Fibroblast of lung (primary cell): ENCODE measurements around the gene CASKIN1. TPM values are rescaled to one million over a fixed set of nuclear protein-coding genes. Genes with fewer than 3 reads are reported as not detected.
"Not testable (repeated sequence)": the region's sequence is repeated elsewhere in the genome, so short reads cannot be mapped to it uniquely, and the experiment has no call there.

ENCODE experiments used
- DNase-seq, 2 donors: peaks; one replicate each; pipeline versions ENCODE4 v3.0.0 to v3.0.0-alpha.2; 2010; ENCODE audit warnings: low read depth in 2 of 2
- H2AFZ ChIP-seq: 2 replicates; pipeline ENCODE4 v1.5.1; 2012; ENCODE audit warnings: low read length, control low read depth, inconsistent platforms
- H3K27ac ChIP-seq: 2 replicates; pipeline ENCODE4 v1.5.1; 2011; ENCODE audit warnings: low read length, control low read depth; ENCODE audit not compliant: insufficient read depth
- H3K27me3 ChIP-seq: 2 replicates; pipeline ENCODE4 v1.5.1; 2011; ENCODE audit warnings: mild to moderate bottlenecking, low read length; ENCODE audit not compliant: control insufficient read depth, insufficient read depth
- H3K36me3 ChIP-seq: 2 replicates; pipeline ENCODE4 v1.5.1; 2011; ENCODE audit warnings: low read length; ENCODE audit not compliant: control insufficient read depth, insufficient read depth
- H3K4me1 ChIP-seq: 2 replicates; pipeline ENCODE4 v1.5.1; 2011; ENCODE audit warnings: low read length; ENCODE audit not compliant: control insufficient read depth, insufficient read depth; ENCODE audit errors: extremely low read depth
- H3K4me2 ChIP-seq: 2 replicates; pipeline ENCODE4 v1.5.1; 2011; ENCODE audit warnings: low read length, control low read depth; ENCODE audit not compliant: insufficient read depth; ENCODE audit errors: extremely low read depth
- H3K4me3 ChIP-seq, 4 experiments: fragments of 200-600 bp in 1 of 4; sonication (generic) in 1 of 4; replicated peaks in 1 of 4; 2 replicates each; pipeline ENCODE4 v1.5.1; 2011 to 2016; ENCODE audit warnings: low read length in 4 of 4, low read depth in 3 of 4, mild to moderate bottlenecking in 3 of 4, control low read depth in 2 of 4, inconsistent platforms in 1 of 4, mixed read lengths in 1 of 4; ENCODE audit not compliant: insufficient read depth in 1 of 4; ENCODE audit errors: control extremely low read depth in 1 of 4
- H3K79me2 ChIP-seq: 2 replicates; pipeline ENCODE4 v1.5.1; 2012; ENCODE audit warnings: mild to moderate bottlenecking, low read length, inconsistent platforms; ENCODE audit not compliant: control insufficient read depth, insufficient read depth
- H3K9ac ChIP-seq: 2 replicates; pipeline ENCODE4 v1.5.1; 2011; ENCODE audit warnings: mild to moderate bottlenecking, low read length, control low read depth; ENCODE audit not compliant: insufficient read depth
- H3K9me3 ChIP-seq: 2 replicates; pipeline ENCODE4 v1.5.1; 2012; ENCODE audit warnings: low read depth, low read length; ENCODE audit not compliant: control insufficient read depth, insufficient read depth
- H4K20me1 ChIP-seq: 2 replicates; pipeline ENCODE4 v1.5.1; 2011; ENCODE audit warnings: low read length; ENCODE audit not compliant: control insufficient read depth, insufficient read depth; ENCODE audit errors: extremely low read depth
- polyA plus RNA-seq, 2 donors: library from polyadenylated mRNA; depleted of rRNA in 1 of 2; stranded (reverse) in 1 of 2; unstranded in 1 of 2; fragments of >200 nt; gene quantifications; 2 replicates each; pipeline ENCODE4 v1.2.1, GENCODE V29; 2011 to 2012; ENCODE audit warnings: missing spikeins in 1 of 2
- total RNA-seq: library from RNA; depleted of rRNA; stranded (reverse); fragments of >200 nt; gene quantifications from 2 replicates; pipeline ENCODE4 v1.2.1, GENCODE V29; 2014

CASKIN1 gene
- total and polyA plus RNA-seq, 2 donors (not counting 1 experiment from before 2014, with no cell fraction given) = 0.01 to 0.17 TPM

DNA sequence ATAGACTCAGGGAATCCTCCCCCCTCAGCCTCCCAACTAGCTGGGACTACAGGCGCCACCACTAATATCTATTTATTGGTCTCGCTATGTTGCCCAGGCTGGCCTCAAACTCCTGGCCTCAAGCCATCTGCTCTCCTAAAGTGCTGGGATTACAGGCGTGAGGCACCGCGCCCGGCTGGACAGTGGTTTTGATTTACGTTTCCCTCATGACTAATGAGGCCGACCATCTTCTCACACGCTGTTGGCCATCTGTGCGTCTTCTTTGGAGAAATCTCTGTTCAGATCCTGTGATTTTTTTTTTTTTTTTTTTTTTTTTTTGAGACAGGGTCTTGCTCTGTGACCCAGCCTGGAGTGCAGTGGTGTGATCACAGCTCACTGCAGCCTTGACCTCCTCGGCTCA, 67.2 kb downstream of the CASKIN1 start:
- H3K9ac ChIP-seq, H3K27me3 ChIP-seq, H3K36me3 ChIP-seq, H3K4me2 ChIP-seq, H3K4me3 ChIP-seq, H4K20me1 ChIP-seq, H3K9me3 ChIP-seq, H2AFZ ChIP-seq, H3K27ac ChIP-seq: not testable (repeated sequence)
- H3K4me1 ChIP-seq = peaks cover 22% of the 10 kb centered on the region
- DNase-seq = peak; percentile 49 to 67
- peaks cover 49% of the 10 kb centered on the region for H3K79me2 ChIP-seq

GRCh38 chr16:2127630-2128280, 68.7 kb downstream of the CASKIN1 start:
- peak overlapping the region; percentile 61 for H3K27ac ChIP-seq
- peaks cover 23% of the 10 kb centered on the region for H3K4me1 ChIP-seq
- not testable (repeated sequence) for H3K9me3 ChIP-seq, H3K4me2 ChIP-seq, H3K27me3 ChIP-seq, H3K36me3 ChIP-seq, H3K9ac ChIP-seq, H2AFZ ChIP-seq, H3K4me3 ChIP-seq, H4K20me1 ChIP-seq
- H3K79me2 ChIP-seq = peaks cover 49% of the 10 kb centered on the region
- DNase-seq = peak; percentile 51 to 63

Other genes starting within 250 kb of the CASKIN1 start
- not detected in 2 replicates for gene RPL3L, start 241.9 kb downstream of the CASKIN1 start, total RNA-seq
- gene RPL3L, start 241.9 kb downstream of the CASKIN1 start, polyA plus RNA-seq = not detected in 2 replicates
- gene NDUFB10, start 237.1 kb downstream of the CASKIN1 start, total RNA-seq = 149 TPM in 2 replicates
- 123 and 152 TPM in 2 replicates for gene NDUFB10, start 237.1 kb downstream of the CASKIN1 start, polyA plus RNA-seq
- gene RPS2, start 231.8 kb downstream of the CASKIN1 start, total RNA-seq = 2,596 and 3,027 TPM in 2 replicates
- 1,683 and 2,648 TPM in 2 replicates for gene RPS2, start 231.8 kb downstream of the CASKIN1 start, polyA plus RNA-seq
- gene RNF151, start 229.7 kb downstream of the CASKIN1 start, total RNA-seq = not detected in 2 replicates
- gene RNF151, start 229.7 kb downstream of the CASKIN1 start, polyA plus RNA-seq = not detected in 2 replicates
- 20.0 and 23.9 TPM in 2 replicates for gene TBL3, start 224.6 kb downstream of the CASKIN1 start, total RNA-seq
- 14.6 and 25.4 TPM in 2 replicates for gene TBL3, start 224.6 kb downstream of the CASKIN1 start, polyA plus RNA-seq
- under 0.01 TPM in 1 of 2 replicates, not detected in the other for gene NOXO1, start 215.1 kb downstream of the CASKIN1 start, total RNA-seq
- 0.03 TPM in 2 replicates for gene NOXO1, start 215.1 kb downstream of the CASKIN1 start, polyA plus RNA-seq
- 13.1 and 13.2 TPM in 2 replicates for gene GFER, start 212.4 kb downstream of the CASKIN1 start, total RNA-seq
- 7.5 and 12.5 TPM in 2 replicates for gene GFER, start 212.4 kb downstream of the CASKIN1 start, polyA plus RNA-seq
- 1.5 and 1.8 TPM in 2 replicates for gene SYNGR3, start 206.6 kb downstream of the CASKIN1 start, total RNA-seq
- 1.8 and 6.0 TPM in 2 replicates for gene SYNGR3, start 206.6 kb downstream of the CASKIN1 start, polyA plus RNA-seq
- gene ZNF598, start 186.8 kb downstream of the CASKIN1 start, total RNA-seq = 10.8 and 18.8 TPM in 2 replicates
- gene ZNF598, start 186.8 kb downstream of the CASKIN1 start, polyA plus RNA-seq = 11.6 and 18.7 TPM in 2 replicates
- gene NPW, start 176.8 kb downstream of the CASKIN1 start, total RNA-seq = 0.26 and 0.99 TPM in 2 replicates
- 0.06 and 0.20 TPM in 2 replicates for gene NPW, start 176.8 kb downstream of the CASKIN1 start, polyA plus RNA-seq
- gene NHERF2, start 169.7 kb downstream of the CASKIN1 start, total RNA-seq = 16.9 and 21.5 TPM in 2 replicates
- gene NHERF2, start 169.7 kb downstream of the CASKIN1 start, polyA plus RNA-seq = 30.7 and 38.0 TPM in 2 replicates
- 34.7 and 44.4 TPM in 2 replicates for gene NTHL1, start 148.8 kb downstream of the CASKIN1 start, total RNA-seq
- gene NTHL1, start 148.8 kb downstream of the CASKIN1 start, polyA plus RNA-seq = 8.4 and 9.2 TPM in 2 replicates
- 35.7 and 46.6 TPM in 2 replicates for gene TSC2, start 148.6 kb downstream of the CASKIN1 start, total RNA-seq
- gene TSC2, start 148.6 kb downstream of the CASKIN1 start, polyA plus RNA-seq = 24.5 and 39.6 TPM in 2 replicates
- 120 and 199 TPM in 2 replicates for gene PKD1, start 60.7 kb downstream of the CASKIN1 start, total RNA-seq
- 15.2 and 16.3 TPM in 2 replicates for gene PKD1, start 60.7 kb downstream of the CASKIN1 start, polyA plus RNA-seq
- gene RAB26, start 48.0 kb downstream of the CASKIN1 start, total RNA-seq = 0.51 and 2.0 TPM in 2 replicates
- gene RAB26, start 48.0 kb downstream of the CASKIN1 start, polyA plus RNA-seq = 0.43 and 1.3 TPM in 2 replicates
- 52.1 and 60.3 TPM in 2 replicates for gene TRAF7, start 40.8 kb downstream of the CASKIN1 start, total RNA-seq
- gene TRAF7, start 40.8 kb downstream of the CASKIN1 start, polyA plus RNA-seq = 38.7 and 44.4 TPM in 2 replicates
- gene MLST8, start 8.8 kb upstream of the CASKIN1 start, total RNA-seq = 16.8 and 22.3 TPM in 2 replicates
- gene MLST8, start 8.8 kb upstream of the CASKIN1 start, polyA plus RNA-seq = 30.9 and 58.0 TPM in 2 replicates
- gene BRICD5, start 14.3 kb upstream of the CASKIN1 start, total RNA-seq = 1.3 and 1.5 TPM in 2 replicates
- gene BRICD5, start 14.3 kb upstream of the CASKIN1 start, polyA plus RNA-seq = 0.23 and 0.33 TPM in 2 replicates
- 5.6 and 9.6 TPM in 2 replicates for gene PGP, start 18.2 kb upstream of the CASKIN1 start, total RNA-seq
- gene PGP, start 18.2 kb upstream of the CASKIN1 start, polyA plus RNA-seq = 4.2 and 6.5 TPM in 2 replicates
- 24.9 and 31.2 TPM in 2 replicates for gene E4F1, start 27.0 kb upstream of the CASKIN1 start, total RNA-seq
- 6.7 and 7.8 TPM in 2 replicates for gene E4F1, start 27.0 kb upstream of the CASKIN1 start, polyA plus RNA-seq
- gene DNASE1L2, start 39.8 kb upstream of the CASKIN1 start, total RNA-seq = 0.77 and 0.99 TPM in 2 replicates
- 0.34 and 0.40 TPM in 2 replicates for gene DNASE1L2, start 39.8 kb upstream of the CASKIN1 start, polyA plus RNA-seq
- 35.8 and 40.3 TPM in 2 replicates for gene ECI1, start 55.0 kb upstream of the CASKIN1 start, total RNA-seq
- 18.6 and 18.8 TPM in 2 replicates for gene ECI1, start 55.0 kb upstream of the CASKIN1 start, polyA plus RNA-seq
- 38.1 and 44.9 TPM in 2 replicates for gene RNPS1, start 71.5 kb upstream of the CASKIN1 start, total RNA-seq
- gene RNPS1, start 71.5 kb upstream of the CASKIN1 start, polyA plus RNA-seq = 115 and 194 TPM in 2 replicates
- 1.5 and 6.1 TPM in 2 replicates for gene ABCA3, start 144.1 kb upstream of the CASKIN1 start, total RNA-seq
- 1.7 and 3.2 TPM in 2 replicates for gene ABCA3, start 144.1 kb upstream of the CASKIN1 start, polyA plus RNA-seq
- 3.6 and 7.3 TPM in 2 replicates for gene CCNF, start 232.8 kb upstream of the CASKIN1 start, total RNA-seq
- 3.8 and 11.8 TPM in 2 replicates for gene CCNF, start 232.8 kb upstream of the CASKIN1 start, polyA plus RNA-seq